Coronary artery (tissue), 2 donors: ENCODE measurements around the gene GRK5.

ENCODE experiments used
- DNase-seq: peaks from one replicate; pipeline ENCODE4 v3.0.0-alpha.2; 2017; ENCODE audit warnings: low spot score
- H3K27ac ChIP-seq, 2 donors: fragments of 200-600 bp; sonication (generic); one replicate each; pipeline ENCODE4 v1.5.1; 2016 to 2019
- H3K4me3 ChIP-seq: fragments of 200-600 bp; sonication (generic); 2 replicates; pipeline ENCODE4 v1.5.1; 2016; ENCODE audit warnings: mild to moderate bottlenecking, moderate library complexity
- TF ChIP-seq, protein P1 (sequence below): fragments of 200-600 bp; sonication (generic); IDR thresholded peaks from one replicate; pipeline ENCODE4 v1.5.1; 2019; ENCODE audit warnings: antibody characterized with exemption

The GRK5 gene

DNA sequence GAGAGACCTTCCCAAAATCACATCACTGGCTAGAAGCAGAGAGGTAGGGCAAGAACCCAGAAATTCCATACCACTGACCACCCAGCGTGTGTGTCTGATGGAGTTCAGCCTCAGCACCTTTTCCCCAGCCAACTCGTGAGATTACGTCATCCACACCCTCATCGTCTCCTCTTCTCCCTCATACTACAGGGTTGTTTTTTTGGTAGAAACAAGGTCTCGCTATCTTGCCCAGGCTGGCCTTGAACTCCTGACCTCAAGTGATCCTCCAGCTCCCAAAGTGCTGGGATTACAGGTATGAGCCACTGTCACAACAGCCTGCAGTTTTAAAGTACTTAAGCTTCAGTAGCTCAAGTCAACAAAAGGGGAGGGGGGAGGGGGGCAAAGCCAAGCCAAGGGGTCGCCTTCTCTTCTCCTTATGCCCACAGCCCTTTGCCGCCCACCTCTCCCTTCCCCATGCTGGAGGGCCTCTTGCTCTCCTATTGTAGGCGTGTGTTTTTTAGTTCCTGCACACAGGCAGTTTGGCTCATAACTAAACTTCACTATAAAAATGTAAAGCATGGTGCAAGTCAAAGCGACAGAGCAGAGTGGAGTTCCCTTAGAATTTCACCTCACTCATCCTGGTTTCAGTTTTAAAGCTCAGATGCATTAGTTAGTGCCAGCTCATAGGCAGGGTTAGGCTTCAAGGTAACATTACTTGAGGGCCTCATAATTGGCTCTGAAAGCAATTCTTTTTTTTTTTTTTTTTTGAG is 23.5 kb upstream of the GRK5 start:
- Histone ChIP-seq H3K27ac (no peak overlapping the region), H3K4me3 (no peak overlapping the region)
- no peak for DNase-seq
- TF ChIP-seq, protein P1, sequence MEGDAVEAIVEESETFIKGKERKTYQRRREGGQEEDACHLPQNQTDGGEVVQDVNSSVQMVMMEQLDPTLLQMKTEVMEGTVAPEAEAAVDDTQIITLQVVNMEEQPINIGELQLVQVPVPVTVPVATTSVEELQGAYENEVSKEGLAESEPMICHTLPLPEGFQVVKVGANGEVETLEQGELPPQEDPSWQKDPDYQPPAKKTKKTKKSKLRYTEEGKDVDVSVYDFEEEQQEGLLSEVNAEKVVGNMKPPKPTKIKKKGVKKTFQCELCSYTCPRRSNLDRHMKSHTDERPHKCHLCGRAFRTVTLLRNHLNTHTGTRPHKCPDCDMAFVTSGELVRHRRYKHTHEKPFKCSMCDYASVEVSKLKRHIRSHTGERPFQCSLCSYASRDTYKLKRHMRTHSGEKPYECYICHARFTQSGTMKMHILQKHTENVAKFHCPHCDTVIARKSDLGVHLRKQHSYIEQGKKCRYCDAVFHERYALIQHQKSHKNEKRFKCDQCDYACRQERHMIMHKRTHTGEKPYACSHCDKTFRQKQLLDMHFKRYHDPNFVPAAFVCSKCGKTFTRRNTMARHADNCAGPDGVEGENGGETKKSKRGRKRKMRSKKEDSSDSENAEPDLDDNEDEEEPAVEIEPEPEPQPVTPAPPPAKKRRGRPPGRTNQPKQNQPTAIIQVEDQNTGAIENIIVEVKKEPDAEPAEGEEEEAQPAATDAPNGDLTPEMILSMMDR = no peak

DNA sequence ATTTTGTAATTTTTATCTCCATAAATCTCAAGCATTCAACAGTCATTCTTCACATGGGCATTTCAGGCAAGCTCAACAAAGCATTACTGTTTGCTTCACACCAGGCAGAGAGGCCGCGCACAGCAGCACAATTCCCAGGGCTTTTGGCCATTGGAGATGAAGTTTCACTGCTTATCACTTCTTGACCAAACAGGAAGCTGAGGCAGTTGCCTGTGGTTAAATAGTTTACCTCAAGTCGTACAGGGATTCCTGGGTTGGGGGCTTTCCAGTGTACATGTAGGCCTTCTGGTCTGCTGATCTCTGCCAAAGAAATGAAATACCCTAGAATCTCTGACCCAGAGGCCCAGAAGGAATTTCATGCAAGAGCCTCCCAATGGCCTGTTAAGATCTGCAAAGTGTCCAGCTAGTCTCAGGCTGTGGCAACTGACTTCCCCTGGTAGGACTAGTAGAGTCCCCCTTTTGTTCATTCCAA is 17.5 kb upstream of the GRK5 start:
- no peak overlapping the region for H3K27ac ChIP-seq
- no peak for DNase-seq
- no peak overlapping the region for H3K4me3 ChIP-seq
- TF ChIP-seq, protein P1 = no peak

DNA sequence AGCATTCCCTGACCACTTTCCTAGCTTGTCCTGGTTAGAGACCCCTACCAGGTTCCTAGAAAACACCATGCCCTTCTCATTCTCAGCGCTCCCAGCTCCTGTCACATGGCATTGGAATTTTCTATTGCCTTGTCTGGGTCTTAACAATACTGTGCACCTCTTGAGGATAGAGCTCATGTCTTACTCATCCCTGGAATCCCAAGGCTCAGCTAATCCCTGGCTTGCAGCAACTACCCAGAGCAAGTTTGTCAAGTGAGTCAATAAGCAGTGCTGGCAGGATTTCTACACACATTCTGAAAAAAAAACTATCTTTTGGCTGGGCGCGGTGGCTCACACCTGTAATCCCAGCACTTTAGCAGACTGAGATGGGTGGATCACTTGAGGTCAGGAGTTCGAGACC is 17.0 kb upstream of the GRK5 start:
- TF ChIP-seq, protein P1 = no peak
- no peak for DNase-seq
- Histone ChIP-seq H3K27ac (no peak overlapping the region), H3K4me3 (no peak overlapping the region)

DNA sequence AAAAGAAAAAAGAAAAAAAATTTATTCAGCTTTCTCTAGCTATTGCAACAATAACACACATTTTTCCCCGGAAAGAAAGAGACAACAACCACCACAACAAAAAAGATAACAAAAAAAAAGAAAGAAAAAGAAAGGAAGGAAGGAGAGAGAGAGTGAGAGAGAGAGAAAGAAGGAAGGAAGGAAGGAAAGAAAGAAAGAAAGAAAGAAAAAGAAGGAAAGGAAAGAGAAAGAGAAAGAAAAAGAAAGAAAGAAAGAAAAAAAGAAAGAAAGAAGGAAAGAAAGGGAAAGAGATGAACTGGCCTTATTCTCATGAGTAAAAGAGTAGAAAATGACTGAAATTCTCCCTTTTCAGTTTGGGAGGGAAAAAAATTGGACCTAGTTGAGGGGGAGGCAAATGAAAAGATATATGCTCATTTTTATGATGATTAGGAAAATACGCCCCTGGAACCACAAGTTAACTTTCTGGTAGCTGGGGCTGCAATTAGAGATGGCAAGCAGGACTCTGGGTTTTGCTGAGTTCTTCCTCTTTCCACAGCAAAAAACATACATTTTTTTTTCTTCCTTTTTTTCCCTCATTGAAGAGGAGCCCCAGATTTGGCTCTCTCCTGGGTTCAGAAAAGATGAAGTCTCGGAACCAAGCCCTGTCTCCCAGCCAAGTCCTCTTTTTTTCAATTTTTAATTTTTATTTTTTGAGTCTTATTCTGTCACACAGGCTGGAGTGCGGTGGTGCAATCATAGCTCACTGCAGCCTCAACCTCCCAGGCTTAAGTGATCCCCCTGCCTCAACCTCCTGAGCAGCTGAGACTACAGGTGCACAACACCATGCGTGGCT is 16.2 kb upstream of the GRK5 start:
- TF ChIP-seq, protein P1 = no peak
- no peak overlapping the region for H3K27ac ChIP-seq
- no peak overlapping the region for H3K4me3 ChIP-seq
- no peak for DNase-seq

DNA sequence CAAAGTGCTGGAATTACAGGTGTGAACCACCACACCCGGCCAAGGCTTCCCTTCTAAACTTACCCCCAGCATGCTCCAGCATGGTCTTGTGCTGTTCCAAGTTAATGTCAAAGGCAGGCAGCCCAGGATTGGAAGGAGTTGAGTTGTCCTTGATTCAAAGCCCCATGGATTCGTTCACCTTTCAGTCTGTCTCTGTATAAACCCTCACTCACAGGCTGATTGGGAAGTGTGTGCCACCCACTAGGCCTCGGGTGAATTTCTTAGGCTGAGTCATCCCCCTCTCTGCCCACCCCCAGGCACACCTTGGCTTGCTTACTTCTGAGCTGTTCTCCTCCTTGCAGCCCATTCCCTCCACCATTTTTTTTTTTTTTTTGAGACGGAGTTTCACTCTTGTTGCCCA is 15.5 kb upstream of the GRK5 start:
- no peak overlapping the region for H3K4me3 ChIP-seq
- TF ChIP-seq, protein P1 = no peak
- DNase-seq = no peak
- no peak overlapping the region for H3K27ac ChIP-seq

DNA sequence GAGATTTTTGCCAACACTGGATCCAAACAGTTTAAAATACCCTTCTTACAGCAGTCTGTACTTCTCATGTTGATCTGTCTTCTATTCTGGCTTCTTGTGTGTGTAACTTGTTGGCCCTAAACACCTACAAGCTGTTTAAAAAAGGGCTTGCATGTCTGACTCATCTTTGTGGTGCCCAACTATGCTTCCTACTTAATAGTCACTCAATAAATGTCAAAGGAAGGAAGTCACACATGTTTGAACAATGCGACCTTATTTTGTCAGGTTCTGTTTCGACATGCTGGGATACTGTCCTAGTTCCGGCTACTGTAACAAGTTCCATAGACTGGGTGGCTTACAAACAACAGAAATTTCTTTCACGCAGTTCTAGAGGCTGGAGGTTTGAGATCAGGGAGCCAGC is 9.4 kb upstream of the GRK5 start:
- TF ChIP-seq, protein P1 = no peak
- no peak for DNase-seq
- Histone ChIP-seq H3K27ac (no peak overlapping the region), H3K4me3 (no peak overlapping the region)

DNA sequence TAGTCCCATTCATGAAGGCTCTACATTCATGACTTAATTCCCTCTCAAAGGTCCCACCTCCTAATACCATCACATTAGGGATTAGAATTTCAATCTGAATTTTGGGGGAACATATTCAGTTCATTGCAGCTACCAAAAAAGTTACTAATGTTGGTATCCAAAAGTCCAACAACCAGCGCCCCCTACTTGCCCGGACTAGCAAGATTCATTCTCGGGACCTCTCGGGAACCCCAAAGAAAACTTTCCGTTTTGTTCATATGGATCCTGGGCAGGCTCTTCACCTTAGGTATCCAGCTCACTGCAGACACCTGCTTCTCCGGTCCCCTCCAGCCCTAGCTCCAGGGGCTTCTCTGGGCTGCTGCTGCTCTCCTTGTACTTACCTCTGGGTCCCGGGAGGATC is 8.9 kb upstream of the GRK5 start:
- TF ChIP-seq, protein P1 = no peak
- Histone ChIP-seq H3K4me3 (no peak overlapping the region), H3K27ac (no peak overlapping the region)
- no peak for DNase-seq
